Mammary epithelial cell (primary cell): ENCODE data around the gene RNF40.

Experiments used
- CTCF ChIP-seq, 2 donors: IDR thresholded peaks in 1 of 2; conservative IDR thresholded peaks in 1 of 2; 2 replicates each; pipeline ENCODE4 v1.5.1; 2011 to 2012; ENCODE audit warnings: inconsistent platforms in 2 of 2, low read length in 2 of 2, mild to moderate bottlenecking in 2 of 2, control low read depth in 1 of 2, low read depth in 1 of 2; ENCODE audit not compliant: insufficient read depth in 1 of 2; ENCODE audit errors: extremely low read depth in 1 of 2
- EZH2 ChIP-seq: IDR thresholded peaks from 2 replicates; pipeline ENCODE4 v1.6.1; 2012; ENCODE audit warnings: low read length, inconsistent platforms, borderline replicate concordance

DNA sequence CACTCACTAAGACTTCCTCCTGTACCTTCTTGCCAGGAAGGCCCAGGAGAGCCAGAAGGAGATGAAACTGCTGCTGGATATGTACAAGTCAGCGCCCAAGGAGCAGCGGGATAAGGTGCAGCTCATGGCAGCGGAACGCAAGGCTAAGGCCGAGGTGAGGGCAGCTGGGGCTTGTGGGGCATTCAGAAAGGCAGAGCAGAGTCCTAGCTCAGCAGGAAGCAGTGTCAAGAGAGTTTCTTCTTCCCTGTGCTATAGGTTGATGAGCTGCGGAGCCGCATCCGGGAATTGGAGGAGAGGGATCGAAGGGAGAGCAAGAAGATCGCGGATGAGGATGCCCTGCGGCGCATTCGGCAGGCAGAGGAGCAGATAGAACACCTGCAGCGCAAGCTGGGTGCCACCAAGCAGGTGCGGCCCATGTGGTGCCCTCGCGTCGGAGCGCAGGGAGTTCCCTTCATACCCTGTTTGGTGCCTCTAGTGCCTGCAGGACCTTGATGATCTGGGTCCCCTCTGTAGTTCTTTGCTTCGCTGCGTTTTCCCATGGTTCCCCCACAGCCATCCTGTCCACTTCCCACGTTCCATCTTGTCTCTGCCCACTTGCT lies 6.6 kb downstream of the RNF40 start:
- TF ChIP-seq EZH2 = no peak
- TF ChIP-seq CTCF (conservative IDR thresholded peaks at IDR 0.05 in 1 of 2, IDR thresholded peaks at IDR 0.05 in 1 of 2; ENCODE audit: extremely low read depth in 1 of 2, insufficient read depth in 1 of 2, low read depth in 1 of 2, low read length in 2 of 2) = no peak
